GM12878 (cell line): ENCODE data around the gene IVL. TPM values are rescaled to one million over a fixed set of nuclear protein-coding genes. Genes with fewer than 3 reads are reported as not detected.

Experiments used
- CBX3 ChIP-seq: fragments of 200-600 bp; sonication (generic); IDR thresholded peaks from 2 replicates; pipeline ENCODE4 v1.6.1; 2016; ENCODE audit warnings: low read depth, borderline replicate concordance
- SREBF2 ChIP-seq: IDR thresholded peaks from 2 replicates; pipeline ENCODE4 v1.6.1; 2012; ENCODE audit warnings: mild to moderate bottlenecking, low read length
- polyA plus RNA-seq, 11 experiments: library from polyadenylated mRNA; depleted of rRNA in 4 of 11; unstranded in 6 of 11; stranded (reverse) in 5 of 11; fragments of >200 nt; fragmentation: Nextera tagmentation in 4 of 11; fragmentation: Illumina TruSeq in 1 of 11; extraction: Ambion mirVana in 4 of 11; extraction: Trizol in 1 of 11; gene quantifications; 1 replicate in 1 of 11; 2 replicates in 10 of 11; pipeline versions ENCODE4 v1.2.1 to v1.2.3, GENCODE V29; 2011 to 2016; ENCODE audit warnings: inconsistent platforms in 2 of 11, missing spikeins in 2 of 11, low read depth in 1 of 11
- total RNA-seq, 4 experiments: library from RNA; depleted of rRNA in 3 of 4; stranded (reverse); fragments of >200 nt in 3 of 4; fragmentation: Illumina TruSeq in 1 of 4; extraction: Trizol in 1 of 4; gene quantifications; 2 replicates each; pipeline versions ENCODE4 v1.2.1 to v1.2.3, GENCODE V29; 2013 to 2021
- TF ChIP-seq, protein P1 (sequence below): fragments of 450-650 bp; IDR thresholded peaks from 2 replicates; pipeline ENCODE4 v1.6.1; 2018; ENCODE audit warnings: borderline replicate concordance, mild to moderate bottlenecking; ENCODE audit not compliant: partially characterized antibody
- TF ChIP-seq, protein P2 (sequence below): IDR thresholded peaks from 2 replicates; pipeline ENCODE4 v1.6.1; 2012; ENCODE audit warnings: low read depth, low read length, improper control_type of control experiment
- TF ChIP-seq, protein P3 (sequence below): IDR thresholded peaks from 2 replicates; pipeline ENCODE4 v1.6.1; 2011; ENCODE audit warnings: mild to moderate bottlenecking, low read depth, low read length, moderate library complexity; ENCODE audit not compliant: insufficient replicate concordance
- TF ChIP-seq, protein P4 (sequence below): IDR thresholded peaks from 2 replicates; pipeline ENCODE4 v1.6.1; 2012; ENCODE audit warnings: low read length, inconsistent platforms

IVL gene
- total and polyA plus RNA-seq, 10 of the 15 experiments (the other 5 are each of a cell fraction or from before 2014, with no cell fraction given) = 1.4 to 20.3 (median 13.4) TPM

DNA sequence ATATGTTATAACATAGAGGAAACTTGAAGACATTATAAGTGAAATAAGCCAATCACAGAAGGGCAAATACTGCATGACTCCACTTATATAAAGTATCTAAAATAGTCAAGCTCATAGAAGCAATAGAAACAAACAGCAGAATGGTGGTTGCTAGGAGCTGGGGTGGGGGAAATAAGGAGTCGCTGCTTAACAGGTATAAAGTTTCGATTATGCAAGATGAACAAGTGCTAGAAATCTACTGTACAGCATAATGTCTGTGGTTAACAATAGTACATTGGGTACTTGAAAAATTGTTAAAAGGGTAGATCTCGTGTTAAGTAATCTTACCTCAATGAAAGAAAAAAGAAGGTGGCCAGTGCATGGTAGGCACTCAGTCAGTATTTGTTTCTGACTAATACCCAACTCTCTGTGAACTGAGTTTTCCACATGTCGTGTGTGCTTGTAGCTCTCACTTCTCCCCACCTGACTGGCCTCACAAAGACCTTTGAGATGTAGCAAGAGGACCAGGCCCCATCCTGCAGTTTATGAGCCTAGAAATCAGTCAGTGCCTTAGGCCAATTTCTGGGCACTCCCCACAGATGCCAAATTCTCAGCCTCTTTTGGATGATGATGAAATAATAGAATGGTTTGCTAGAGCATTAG is 23.9 kb downstream of the IVL start (continued):
- TF ChIP-seq, protein P1, sequence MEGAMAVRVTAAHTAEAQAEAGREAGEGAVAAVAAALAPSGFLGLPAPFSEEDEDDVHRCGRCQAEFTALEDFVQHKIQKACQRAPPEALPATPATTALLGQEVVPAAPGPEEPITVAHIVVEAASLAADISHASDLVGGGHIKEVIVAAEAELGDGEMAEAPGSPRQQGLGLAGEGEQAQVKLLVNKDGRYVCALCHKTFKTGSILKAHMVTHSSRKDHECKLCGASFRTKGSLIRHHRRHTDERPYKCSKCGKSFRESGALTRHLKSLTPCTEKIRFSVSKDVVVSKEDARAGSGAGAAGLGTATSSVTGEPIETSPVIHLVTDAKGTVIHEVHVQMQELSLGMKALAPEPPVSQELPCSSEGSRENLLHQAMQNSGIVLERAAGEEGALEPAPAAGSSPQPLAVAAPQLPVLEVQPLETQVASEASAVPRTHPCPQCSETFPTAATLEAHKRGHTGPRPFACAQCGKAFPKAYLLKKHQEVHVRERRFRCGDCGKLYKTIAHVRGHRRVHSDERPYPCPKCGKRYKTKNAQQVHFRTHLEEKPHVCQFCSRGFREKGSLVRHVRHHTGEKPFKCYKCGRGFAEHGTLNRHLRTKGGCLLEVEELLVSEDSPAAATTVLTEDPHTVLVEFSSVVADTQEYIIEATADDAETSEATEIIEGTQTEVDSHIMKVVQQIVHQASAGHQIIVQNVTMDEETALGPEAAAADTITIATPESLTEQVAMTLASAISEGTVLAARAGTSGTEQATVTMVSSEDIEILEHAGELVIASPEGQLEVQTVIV = no peak
- TF ChIP-seq CBX3 (no peak), SREBF2 (no peak)
- TF ChIP-seq, protein P2, sequence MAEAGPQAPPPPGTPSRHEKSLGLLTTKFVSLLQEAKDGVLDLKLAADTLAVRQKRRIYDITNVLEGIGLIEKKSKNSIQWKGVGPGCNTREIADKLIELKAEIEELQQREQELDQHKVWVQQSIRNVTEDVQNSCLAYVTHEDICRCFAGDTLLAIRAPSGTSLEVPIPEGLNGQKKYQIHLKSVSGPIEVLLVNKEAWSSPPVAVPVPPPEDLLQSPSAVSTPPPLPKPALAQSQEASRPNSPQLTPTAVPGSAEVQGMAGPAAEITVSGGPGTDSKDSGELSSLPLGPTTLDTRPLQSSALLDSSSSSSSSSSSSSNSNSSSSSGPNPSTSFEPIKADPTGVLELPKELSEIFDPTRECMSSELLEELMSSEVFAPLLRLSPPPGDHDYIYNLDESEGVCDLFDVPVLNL = no peak
- TF ChIP-seq, protein P3, sequence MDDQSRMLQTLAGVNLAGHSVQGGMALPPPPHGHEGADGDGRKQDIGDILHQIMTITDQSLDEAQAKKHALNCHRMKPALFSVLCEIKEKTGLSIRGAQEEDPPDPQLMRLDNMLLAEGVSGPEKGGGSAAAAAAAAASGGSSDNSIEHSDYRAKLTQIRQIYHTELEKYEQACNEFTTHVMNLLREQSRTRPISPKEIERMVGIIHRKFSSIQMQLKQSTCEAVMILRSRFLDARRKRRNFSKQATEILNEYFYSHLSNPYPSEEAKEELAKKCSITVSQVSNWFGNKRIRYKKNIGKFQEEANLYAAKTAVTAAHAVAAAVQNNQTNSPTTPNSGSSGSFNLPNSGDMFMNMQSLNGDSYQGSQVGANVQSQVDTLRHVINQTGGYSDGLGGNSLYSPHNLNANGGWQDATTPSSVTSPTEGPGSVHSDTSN = no peak
- TF ChIP-seq, protein P4, sequence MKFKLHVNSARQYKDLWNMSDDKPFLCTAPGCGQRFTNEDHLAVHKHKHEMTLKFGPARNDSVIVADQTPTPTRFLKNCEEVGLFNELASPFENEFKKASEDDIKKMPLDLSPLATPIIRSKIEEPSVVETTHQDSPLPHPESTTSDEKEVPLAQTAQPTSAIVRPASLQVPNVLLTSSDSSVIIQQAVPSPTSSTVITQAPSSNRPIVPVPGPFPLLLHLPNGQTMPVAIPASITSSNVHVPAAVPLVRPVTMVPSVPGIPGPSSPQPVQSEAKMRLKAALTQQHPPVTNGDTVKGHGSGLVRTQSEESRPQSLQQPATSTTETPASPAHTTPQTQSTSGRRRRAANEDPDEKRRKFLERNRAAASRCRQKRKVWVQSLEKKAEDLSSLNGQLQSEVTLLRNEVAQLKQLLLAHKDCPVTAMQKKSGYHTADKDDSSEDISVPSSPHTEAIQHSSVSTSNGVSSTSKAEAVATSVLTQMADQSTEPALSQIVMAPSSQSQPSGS = no peak
